ENCODE measurements around the gene COX8A. TPM values are rescaled to one million over a fixed set of nuclear protein-coding genes. Genes with fewer than 3 reads are reported as not detected.
A peak's percentile ranks its signal among the peaks of the same experiment; 100 is the strongest.

The COX8A gene
- 100 to 1,000 TPM; 265 to 424 (median 362) TPM for total RNA-seq

GRCh38 chr11:63974259-63975143, at the start of gene COX8A:
Gene COX8A, plus strand, starts transcription at chr11:63974620. Its CDS starts 61 bp downstream, at chr11:63974681.
- ATAC-seq (ENCODE audit: low FRiP score), result peak; percentile 99
- TF ChIP-seq CTCF (IDR thresholded peaks at IDR 0.05), result no peak

GRCh38 chr11:63929616-63930015, 44.8 kb upstream of the COX8A start:
- TF ChIP-seq CTCF (IDR thresholded peaks at IDR 0.05), result no peak
- ATAC-seq (ENCODE audit: low FRiP score), result no peak
- DNase-seq (ENCODE audit: low spot score), result no peak

More at GRCh38 chr11:63974259-63975143, at the start of gene COX8A:
- peak; percentile 96 for DNase-seq (ENCODE audit: low spot score)

GRCh38 chr11:63931045-63931444, 43.4 kb upstream of the COX8A start:
- TF ChIP-seq CTCF (IDR thresholded peaks at IDR 0.05), result no peak
- ATAC-seq (ENCODE audit: low FRiP score) (no peak), DNase-seq (ENCODE audit: low spot score) (no peak)

- no peak for TF ChIP-seq CTCF (IDR thresholded peaks at IDR 0.05)
- ATAC-seq (ENCODE audit: low FRiP score) (no peak), DNase-seq (ENCODE audit: low spot score) (no peak)
Observed at GRCh38 chr11:63931876-63932275, 42.5 kb upstream of the COX8A start.

GRCh38 chr11:63933459-63933858, 41.0 kb upstream of the COX8A start:
- no peak for DNase-seq (ENCODE audit: low spot score)
- no peak for TF ChIP-seq CTCF (IDR thresholded peaks at IDR 0.05)
- ATAC-seq (ENCODE audit: low FRiP score), result no peak

- ATAC-seq (ENCODE audit: low FRiP score) (peak; percentile 19), DNase-seq (ENCODE audit: low spot score) (no peak)
- no peak for TF ChIP-seq CTCF (IDR thresholded peaks at IDR 0.05)
Observed at GRCh38 chr11:63937713-63938478, 36.5 kb upstream of the COX8A start.
